Endothelial cell of umbilical vein (primary cell): ENCODE results near the gene ATPAF1. TPM values are rescaled to one million over a fixed set of nuclear protein-coding genes. Genes with fewer than 3 reads are reported as not detected.

ENCODE experiments used
- BruUV-seq: library from RNA; stranded (reverse); fragments of 400-500 nt; replicated peaks from 2 replicates; lab custom pipeline; 2021; lab: Mats Ljungman, UMichigan
- CTCF ChIA-PET: fragments of 300-600, 350-600 bp; sonication (Branson Sonifier 250); formaldehyde crosslinking; loops from one replicate; lab custom pipeline; 2021; ENCODE audit warnings: antibody characterized with exemption, inconsistent platforms; lab: Charles Lee
- POLR2A ChIA-PET: fragments of 300-600, 350-600 bp; sonication (Branson Sonifier 250); formaldehyde crosslinking; loops from one replicate; lab custom pipeline; 2021; ENCODE audit warnings: antibody characterized with exemption, inconsistent platforms; lab: Charles Lee
- DNase-seq: peaks from one replicate; pipeline ENCODE4 v3.0.0-alpha.2; 2011; ENCODE audit warnings: low read depth, low spot score
- FAIRE-seq: peaks from 2 replicates; lab custom pipeline; 2011; peaks lifted over from hg19 to GRCh38; lab: Jason Lieb, UNC
- H2AFZ ChIP-seq: 2 replicates; pipeline ENCODE4 v1.6.0; 2012; ENCODE audit warnings: low read depth, low read length, control low read depth, inconsistent platforms
- H3K27ac ChIP-seq: 2 replicates; pipeline ENCODE4 v1.5.1; 2011; ENCODE audit warnings: low read depth, mild to moderate bottlenecking, control low read depth, low read length, moderate library complexity; ENCODE audit not compliant: insufficient read depth
- H3K27me3 ChIP-seq, 2 experiments: 2 replicates each; pipeline versions ENCODE4 v1.6.0 to v1.6.1; 2011; ENCODE audit warnings: low read length in 2 of 2, mixed read lengths in 1 of 2; ENCODE audit not compliant: control insufficient read depth in 2 of 2, insufficient read depth in 2 of 2
- H3K36me3 ChIP-seq, 2 experiments: 2 replicates in 1 of 2; 3 replicates in 1 of 2; pipeline ENCODE4 v1.5.1; 2011; ENCODE audit warnings: low read length in 2 of 2, mild to moderate bottlenecking in 1 of 2, moderate library complexity in 1 of 2; ENCODE audit not compliant: control insufficient read depth in 2 of 2, insufficient read depth in 2 of 2; ENCODE audit errors: extremely low read depth in 1 of 2
- H3K4me1 ChIP-seq: 3 replicates; pipeline ENCODE4 v1.5.1; 2011; ENCODE audit warnings: mild to moderate bottlenecking, low read length; ENCODE audit not compliant: control insufficient read depth, insufficient read depth; ENCODE audit errors: extremely low read depth
- H3K4me2 ChIP-seq: 2 replicates; pipeline ENCODE4 v1.6.1; 2011; ENCODE audit warnings: low read length, control low read depth, mixed read lengths; ENCODE audit not compliant: insufficient read depth
- H3K4me3 ChIP-seq, 3 experiments: fragments of 200-600 bp in 1 of 3; sonication (generic), shearing (Covaris generic) in 1 of 3; replicated peaks in 1 of 3; 2 replicates each; pipeline ENCODE4 v1.5.1; 2011 to 2016; ENCODE audit warnings: control low read depth in 3 of 3, low read length in 3 of 3, mild to moderate bottlenecking in 2 of 3, inconsistent platforms in 1 of 3, low read depth in 1 of 3, moderate library complexity in 1 of 3; ENCODE audit not compliant: insufficient read depth in 1 of 3
- H3K79me2 ChIP-seq: 2 replicates; pipeline ENCODE4 v1.6.0; 2012; ENCODE audit warnings: low read length, inconsistent platforms; ENCODE audit not compliant: control insufficient read depth, insufficient read depth
- H3K9ac ChIP-seq: replicated peaks from 2 replicates; pipeline ENCODE3; 2011; ENCODE audit warnings: low read length, control low read depth; ENCODE audit not compliant: insufficient read depth; ENCODE audit errors: extremely low read depth
- H3K9me1 ChIP-seq: replicated peaks from 3 replicates; pipeline ENCODE4 v1.6.0; 2011; ENCODE audit warnings: mild to moderate bottlenecking, low read length; ENCODE audit not compliant: control insufficient read depth, insufficient read depth; ENCODE audit errors: extremely low read depth
- H3K9me3 ChIP-seq: replicated peaks from 2 replicates; pipeline ENCODE4 v1.5.1; 2012; ENCODE audit warnings: low read length, inconsistent platforms; ENCODE audit not compliant: control insufficient read depth, insufficient read depth
- H4K20me1 ChIP-seq: replicated peaks from 2 replicates; pipeline ENCODE3; 2011; ENCODE audit warnings: mild to moderate bottlenecking, low read length; ENCODE audit not compliant: control insufficient read depth, insufficient read depth; ENCODE audit errors: extremely low read depth
- EZH2 ChIP-seq: IDR thresholded peaks from 2 replicates; pipeline ENCODE4 v1.6.1; 2012; ENCODE audit warnings: borderline replicate concordance, low read depth, mild to moderate bottlenecking, moderate library complexity, low read length, inconsistent platforms; ENCODE audit not compliant: severe bottlenecking
- FOS ChIP-seq: IDR thresholded peaks from 2 replicates; pipeline ENCODE4 v1.6.1; 2011; ENCODE audit warnings: mild to moderate bottlenecking, low read length, moderate library complexity, borderline replicate concordance; ENCODE audit not compliant: insufficient read depth
- GATA2 ChIP-seq: IDR thresholded peaks from 2 replicates; pipeline ENCODE4 v1.7.0; 2011; ENCODE audit warnings: low read depth, mild to moderate bottlenecking, moderate library complexity, mixed read lengths, low read length; ENCODE audit not compliant: insufficient read length, insufficient read depth
- JUN ChIP-seq: IDR thresholded peaks from 2 replicates; pipeline ENCODE4 v1.6.1; 2011; ENCODE audit warnings: borderline replicate concordance, low read depth; ENCODE audit not compliant: insufficient read length, insufficient read depth
- MAX ChIP-seq: IDR thresholded peaks from 2 replicates; pipeline ENCODE4 v1.6.1; 2011; ENCODE audit not compliant: insufficient read depth, insufficient read length
- POLR2AphosphoS5 ChIP-seq: IDR thresholded peaks from 2 replicates; pipeline ENCODE4 v1.6.1; 2012; ENCODE audit warnings: low read depth, mild to moderate bottlenecking, control low read depth, low read length, moderate library complexity; ENCODE audit not compliant: insufficient read depth
- dilution Hi-C: fragments of 300-500 bp; cut with MboI; formaldehyde crosslinking; loops from one replicate; pipeline ENCODE4 v1.15.0; 2019; ENCODE audit warnings: low sequenced_read_pairs; ENCODE audit not compliant: extremely low pct_ligation_motif_present
- intact Hi-C: fragments of 100-400 bp; cut with micrococcal nuclease; formaldehyde crosslinking; loops from one replicate; pipeline ENCODE4 v1.10.0; 2022
- polyA plus RNA-seq, 4 experiments: library from polyadenylated mRNA; depleted of rRNA in 3 of 4; stranded (reverse) in 3 of 4; unstranded in 1 of 4; fragments of >200 nt; gene quantifications; 2 replicates each; pipeline versions ENCODE4 v1.2.1 to v1.2.3, GENCODE V29; 2011 to 2012; ENCODE audit warnings: missing spikeins in 1 of 4
- total RNA-seq: library from RNA; stranded (reverse); gene quantifications from 2 replicates; pipeline ENCODE4 v1.2.3, GENCODE V29; 2021
- TF ChIP-seq, protein P1 (sequence below), 2 donors: IDR thresholded peaks; 1 replicate in 1 of 2; 2 replicates in 1 of 2; pipeline ENCODE4 v1.5.1; 2011; ENCODE audit warnings: low read length in 2 of 2, mild to moderate bottlenecking in 2 of 2, moderate library complexity in 2 of 2, control low read depth in 1 of 2, inconsistent platforms in 1 of 2, low read depth in 1 of 2; ENCODE audit not compliant: insufficient read depth in 1 of 2; ENCODE audit errors: extremely low read depth in 1 of 2

Gene ATPAF1
- total and polyA plus RNA-seq, 2 donors (not counting 3 experiments of a cell fraction or from before 2014, with no cell fraction given) = 28.3 to 29.6 TPM

- no peak overlapping the region for H3K4me2 ChIP-seq
- DNase-seq (no peak), FAIRE-seq (no peak)
- CTCF ChIA-PET = interaction anchor here (0.8 to 1.5 kb wide), 2 partner anchors 10 to 12 kb away, joined by 4 to 7 read pairs; no protein-coding TSS in a partner anchor
- H3K4me1 ChIP-seq = peaks cover 63% of the 10 kb centered on the region
- no peak overlapping the region for H3K27ac ChIP-seq
- no peaks in the 10 kb centered on the region for H3K27me3 ChIP-seq
- H3K9me3 ChIP-seq = no peaks in the 10 kb centered on the region
- H3K9ac ChIP-seq = no peak overlapping the region
- no peak for TF ChIP-seq POLR2AphosphoS5
- peak; percentile 47 for TF ChIP-seq GATA2
- dilution Hi-C loops = no loop called here
- H3K36me3 ChIP-seq = peaks cover 18 to 25% of the 10 kb centered on the region in 2 experiments
- POLR2A ChIA-PET = no interaction called here
- no peaks in the 10 kb centered on the region for H3K79me2 ChIP-seq
- H3K9me1 ChIP-seq = no peaks in the 10 kb centered on the region
- BruUV-seq = no TSS peak
- H4K20me1 ChIP-seq = peaks cover 9% of the 10 kb centered on the region
- no peak overlapping the region for H3K4me3 ChIP-seq
- intact Hi-C loops = no loop called here
- no peak overlapping the region for H2AFZ ChIP-seq
These were observed 16.5 kb upstream of the ATPAF1 start for GRCh38 chr1:46684670-46685069.

DNA sequence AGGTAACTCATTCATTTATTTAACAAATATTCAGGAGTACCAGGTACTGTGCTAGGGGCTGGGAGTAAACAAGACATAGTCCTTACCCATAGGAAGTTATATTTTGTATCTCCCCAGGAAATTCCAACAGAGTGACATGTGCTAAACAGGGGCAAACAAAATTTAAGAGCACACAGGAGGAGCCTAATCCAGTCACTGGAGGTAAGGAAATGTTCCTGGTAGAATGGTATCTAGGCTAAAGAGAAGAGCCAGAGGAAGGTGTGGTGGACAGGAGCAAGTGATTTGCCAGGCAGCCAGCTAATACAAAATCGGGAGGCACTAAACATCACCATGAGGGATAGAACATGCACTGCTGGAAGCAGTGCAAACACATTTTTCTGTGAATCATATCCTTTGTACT is 13.9 kb upstream of the ATPAF1 start:
- peaks cover 18 to 20% of the 10 kb centered on the region in 2 experiments for H3K36me3 ChIP-seq
- TF ChIP-seq JUN (no peak), POLR2AphosphoS5 (no peak), GATA2 (no peak), MAX (no peak), EZH2 (no peak), FOS (no peak)
- TF ChIP-seq, protein P1, sequence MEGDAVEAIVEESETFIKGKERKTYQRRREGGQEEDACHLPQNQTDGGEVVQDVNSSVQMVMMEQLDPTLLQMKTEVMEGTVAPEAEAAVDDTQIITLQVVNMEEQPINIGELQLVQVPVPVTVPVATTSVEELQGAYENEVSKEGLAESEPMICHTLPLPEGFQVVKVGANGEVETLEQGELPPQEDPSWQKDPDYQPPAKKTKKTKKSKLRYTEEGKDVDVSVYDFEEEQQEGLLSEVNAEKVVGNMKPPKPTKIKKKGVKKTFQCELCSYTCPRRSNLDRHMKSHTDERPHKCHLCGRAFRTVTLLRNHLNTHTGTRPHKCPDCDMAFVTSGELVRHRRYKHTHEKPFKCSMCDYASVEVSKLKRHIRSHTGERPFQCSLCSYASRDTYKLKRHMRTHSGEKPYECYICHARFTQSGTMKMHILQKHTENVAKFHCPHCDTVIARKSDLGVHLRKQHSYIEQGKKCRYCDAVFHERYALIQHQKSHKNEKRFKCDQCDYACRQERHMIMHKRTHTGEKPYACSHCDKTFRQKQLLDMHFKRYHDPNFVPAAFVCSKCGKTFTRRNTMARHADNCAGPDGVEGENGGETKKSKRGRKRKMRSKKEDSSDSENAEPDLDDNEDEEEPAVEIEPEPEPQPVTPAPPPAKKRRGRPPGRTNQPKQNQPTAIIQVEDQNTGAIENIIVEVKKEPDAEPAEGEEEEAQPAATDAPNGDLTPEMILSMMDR (IDR thresholded peaks at IDR 0.05; ENCODE audit: extremely low read depth in 1 of 2, insufficient read depth in 1 of 2, low read depth in 1 of 2, low read length in 2 of 2) = no peak
- CTCF ChIA-PET = interaction anchor here (1.1 to 1.6 kb wide), 4 partner anchors 8 to 25 kb away, joined by 3 to 4 read pairs (median 4); no protein-coding TSS in a partner anchor
- H4K20me1 ChIP-seq = peaks cover 2% of the 10 kb centered on the region
- H3K27ac ChIP-seq = no peak overlapping the region
- no peaks in the 10 kb centered on the region for H3K79me2 ChIP-seq
- dilution Hi-C loops = no loop called here
- no peaks in the 10 kb centered on the region for H3K9me3 ChIP-seq
- no peaks in the 10 kb centered on the region for H3K27me3 ChIP-seq
- BruUV-seq = no TSS peak
- no peak overlapping the region for H2AFZ ChIP-seq
- peaks cover 40% of the 10 kb centered on the region for H3K4me1 ChIP-seq
- intact Hi-C loops = no loop called here
- peak; percentile 36 for DNase-seq
- H3K4me2 ChIP-seq = peak overlapping the region; percentile 49
- FAIRE-seq = no peak
- H3K4me3 ChIP-seq = no peak overlapping the region
- no peaks in the 10 kb centered on the region for H3K9me1 ChIP-seq
- POLR2A ChIA-PET = no interaction called here
- no peak overlapping the region for H3K9ac ChIP-seq
